Brain pericyte (primary cell): Measurements from ENCODE around the gene MTCH1.
"Not testable (repeated sequence)": the region's sequence is repeated elsewhere in the genome, so short reads cannot be mapped to it uniquely, and the experiment has no call there.

Source experiments
- DNase-seq: peaks from one replicate; pipeline ENCODE4 v3.0.0-alpha.2; 2012; ENCODE audit warnings: low read depth, low spot score

Gene MTCH1

GRCh38 chr6:36997811-36998722, 12.1 kb upstream of the MTCH1 start:
- no peak for DNase-seq

DNA sequence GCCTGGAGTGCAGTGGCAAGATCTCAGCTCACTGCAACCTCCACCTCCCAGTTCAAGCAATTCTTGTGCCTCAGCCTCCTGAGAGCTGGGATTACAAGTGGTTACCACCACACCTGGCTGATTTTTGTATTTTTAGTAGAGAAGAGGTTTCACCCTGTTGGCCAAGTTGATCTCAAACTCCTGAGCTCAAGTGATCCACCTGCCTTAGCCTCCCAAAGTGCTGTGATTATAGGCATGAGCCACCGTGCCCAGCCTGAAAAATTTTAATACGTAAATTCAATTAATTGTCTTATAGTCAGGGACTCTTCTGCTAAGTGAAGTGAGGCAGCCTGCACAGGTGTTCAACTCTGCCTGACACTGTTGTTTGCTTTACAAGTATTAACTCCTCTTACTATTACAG, 4.4 kb upstream of the MTCH1 start:
- not testable (repeated sequence) for DNase-seq

DNA sequence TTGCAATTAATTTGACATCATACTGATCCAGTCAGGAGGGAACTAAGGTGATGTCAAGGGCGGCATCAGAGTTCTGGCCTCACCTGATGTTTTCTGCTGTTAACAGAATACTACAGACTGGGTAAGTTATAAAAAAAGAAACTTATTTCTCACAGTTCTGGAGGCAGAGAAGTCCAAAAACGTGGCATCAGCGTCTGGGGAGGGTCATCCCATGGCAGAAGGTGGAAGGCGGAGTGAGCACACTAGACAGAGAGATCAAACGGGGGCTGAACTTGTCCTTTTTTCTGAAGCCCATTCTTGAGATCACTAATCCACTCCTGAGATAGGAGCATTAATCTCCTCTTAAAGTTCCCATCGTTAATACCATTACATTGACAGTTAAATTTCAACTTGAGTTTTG, 3.3 kb upstream of the MTCH1 start:
- DNase-seq: no peak

- no peak for DNase-seq
These were observed 680 bp upstream of the MTCH1 start for GRCh38 chr6:36986704-36987047.

DNA sequence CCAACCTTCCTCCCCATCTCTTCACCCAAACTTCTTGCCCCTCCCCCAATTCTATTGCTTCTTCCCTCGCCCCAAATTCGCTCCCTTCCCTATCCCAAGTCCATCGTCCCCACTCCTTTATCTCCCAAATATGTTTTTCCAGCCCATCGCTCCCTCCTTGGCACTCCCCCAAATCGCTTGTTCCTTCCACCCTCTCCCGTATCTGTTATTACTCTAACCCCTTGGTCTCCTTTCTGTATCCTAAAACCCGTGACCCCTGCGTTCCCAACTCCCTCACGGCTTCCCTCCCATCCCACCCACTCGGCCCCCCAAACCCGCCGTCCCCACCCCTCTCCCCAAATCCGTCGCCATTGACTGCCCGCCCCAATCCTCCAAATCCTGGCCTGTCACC, 584 bp downstream of the MTCH1 start:
- DNase-seq: no peak

DNA sequence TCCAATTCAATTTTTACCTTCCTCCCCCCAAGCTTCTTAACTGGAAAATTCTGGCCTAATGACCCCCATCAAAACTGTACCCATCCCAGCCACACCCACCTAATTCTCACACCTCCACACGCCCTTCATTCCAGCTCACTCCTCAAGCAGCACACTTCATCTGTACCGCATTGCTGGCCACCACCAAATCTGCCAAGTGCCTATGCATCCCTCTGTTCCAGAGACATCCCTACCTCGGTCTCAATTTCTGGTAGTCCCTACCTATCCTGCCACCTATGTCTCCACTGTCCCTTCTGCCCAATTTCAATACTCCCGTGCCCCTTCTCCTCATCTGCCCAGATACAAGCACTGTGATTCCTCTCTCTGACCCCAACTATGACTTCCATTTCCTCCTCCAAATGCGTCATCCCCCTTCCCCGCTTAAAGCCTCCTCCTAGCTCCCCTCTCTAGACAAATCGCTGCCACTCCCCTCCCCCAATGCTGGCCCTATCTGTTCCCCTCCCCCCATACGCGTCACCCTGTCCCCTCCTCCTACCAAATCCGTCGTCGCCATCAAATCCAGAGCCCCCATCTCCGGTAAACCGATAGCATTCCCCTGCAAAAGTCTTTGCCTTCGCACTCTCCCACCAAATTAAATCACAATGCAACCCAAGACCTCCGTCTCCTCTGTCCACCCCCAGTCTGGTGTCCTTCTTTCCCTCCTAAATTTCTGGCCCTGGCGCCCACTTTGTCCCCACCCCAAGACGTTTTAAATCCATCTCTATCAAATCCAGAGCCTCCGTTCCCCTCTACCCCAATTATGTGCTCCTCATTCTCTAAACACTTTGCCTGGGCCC, 1.2 kb downstream of the MTCH1 start:
- DNase-seq: no peak

GRCh38 chr6:36983538-36983937, 2.5 kb downstream of the MTCH1 start:
- no peak for DNase-seq

GRCh38 chr6:36980876-36981619, 4.9 kb downstream of the MTCH1 start:
- DNase-seq: no peak

DNA sequence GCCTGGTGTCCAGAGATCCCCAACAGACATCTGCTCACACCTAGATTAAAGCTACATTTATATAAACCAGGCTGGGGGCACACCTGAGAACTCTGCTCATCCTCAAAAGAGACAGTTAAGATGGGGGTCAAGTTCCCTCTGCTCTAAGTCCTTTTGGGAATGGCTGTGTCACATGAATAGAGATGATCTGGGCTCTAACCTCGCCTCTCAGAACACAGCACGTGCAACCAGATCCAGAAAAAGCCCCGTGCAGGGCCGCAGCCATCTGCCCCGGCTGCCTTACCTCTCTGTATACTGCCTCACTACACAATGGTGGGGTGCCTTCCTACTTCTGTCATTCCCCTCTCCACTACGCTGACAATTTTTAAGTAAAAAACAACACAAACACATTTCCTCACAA, 5.9 kb downstream of the MTCH1 start:
- no peak for DNase-seq

DNA sequence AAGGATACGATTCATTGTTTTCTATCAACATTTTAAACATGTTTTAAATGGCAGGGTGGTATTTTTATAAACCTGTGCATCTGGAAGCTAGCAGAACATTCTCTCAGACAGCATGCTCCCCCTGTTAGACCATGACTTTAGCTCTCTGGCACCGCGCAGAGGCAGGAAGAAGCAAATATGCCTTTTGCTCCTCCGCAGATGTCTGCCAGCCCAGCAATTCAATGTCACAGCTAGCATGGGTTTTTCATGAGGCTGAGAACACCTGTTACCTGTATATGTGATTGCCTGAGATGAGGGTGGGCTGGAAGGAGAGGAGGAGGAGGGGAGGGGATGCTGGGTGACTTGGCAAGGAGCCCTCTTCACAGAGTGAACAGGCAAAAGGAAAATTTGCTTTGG, 6.7 kb downstream of the MTCH1 start:
- DNase-seq: no peak

GRCh38 chr6:36978421-36979346, 7.3 kb downstream of the MTCH1 start:
- no peak for DNase-seq

GRCh38 chr6:36977470-36977941, 8.5 kb downstream of the MTCH1 start:
- DNase-seq: no peak

DNA sequence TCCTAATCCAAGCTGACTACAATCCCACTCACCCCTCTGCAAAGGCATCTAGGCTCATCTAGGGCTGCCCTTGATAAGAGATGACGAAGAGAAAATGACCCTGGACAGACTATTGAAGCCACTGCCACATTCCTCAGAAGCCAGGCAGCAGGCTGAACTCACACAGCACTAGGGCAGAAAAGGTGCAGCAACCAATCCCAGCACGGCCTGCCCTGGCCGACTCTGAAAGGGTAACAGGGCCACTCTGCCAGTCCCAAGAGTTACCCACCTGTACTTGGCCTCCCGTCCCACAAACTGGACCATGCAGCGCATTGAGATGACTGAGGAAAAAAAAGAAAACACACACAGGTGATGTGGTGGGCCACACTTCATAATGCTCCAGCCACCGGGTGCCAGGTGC, 9.1 kb downstream of the MTCH1 start:
- no peak for DNase-seq

DNA sequence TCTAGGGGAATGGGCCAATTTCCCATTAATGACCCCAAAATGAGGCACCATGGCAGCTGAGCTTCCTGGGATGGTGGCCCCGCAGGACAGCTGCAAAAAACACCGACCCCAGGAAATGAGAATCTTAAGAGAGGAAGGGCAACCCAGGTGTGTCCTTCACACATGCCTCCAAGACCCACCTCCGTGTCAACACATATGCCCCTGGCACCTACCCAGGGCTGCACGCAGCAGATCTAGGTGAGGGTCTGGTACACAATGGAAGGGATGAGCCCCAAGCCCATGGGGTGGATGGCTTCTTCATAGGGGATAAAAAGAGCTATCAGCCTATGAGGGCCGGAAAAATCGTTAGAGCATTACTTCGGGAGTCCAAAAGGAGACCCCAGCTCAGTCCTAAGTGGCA, 9.5 kb downstream of the MTCH1 start:
- DNase-seq: no peak

DNA sequence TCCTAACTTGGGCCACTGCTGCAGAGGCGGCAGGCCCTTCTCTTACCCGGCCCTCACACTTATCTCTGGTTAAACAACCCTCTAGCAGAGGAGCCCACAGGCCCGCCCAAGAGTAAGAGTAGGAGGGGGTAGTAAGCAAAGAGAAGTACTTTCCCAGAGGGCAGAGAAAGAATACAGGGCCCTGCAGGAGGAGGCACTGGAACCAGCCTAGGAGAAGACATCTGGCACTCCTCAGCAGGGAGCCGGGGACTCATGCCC, 10.1 kb downstream of the MTCH1 start:
- DNase-seq: no peak

- DNase-seq: no peak
These were observed 10.6 kb downstream of the MTCH1 start for GRCh38 chr6:36975231-36976006.

- DNase-seq: no peak
These were observed 12.3 kb downstream of the MTCH1 start for GRCh38 chr6:36973647-36974046.

- no peak for DNase-seq
These were observed 12.8 kb downstream of the MTCH1 start for GRCh38 chr6:36973190-36973589.

GRCh38 chr6:36971921-36972673, 13.9 kb downstream of the MTCH1 start:
- no peak for DNase-seq
